WTC11 (cell line): Measurements from ENCODE around the gene DTNB. TPM values are rescaled to one million over a fixed set of nuclear protein-coding genes. Genes with fewer than 3 reads are reported as not detected.

Source experiments
- ATAC-seq: fragments of 200-7000 bp; cut with Tn5 transposase; 2 replicates; pipeline ENCODE4 v1.10.0; 2021; ENCODE audit warnings: mild to moderate bottlenecking, moderate library complexity
- CTCF ChIA-PET: fragments of 300-600 bp; sonication (Branson Sonifier 250); formaldehyde crosslinking; loops from one replicate; lab custom pipeline; 2021; ENCODE audit warnings: antibody characterized with exemption; lab: Charles Lee
- POLR2A ChIA-PET: fragments of 350-600 bp; sonication (Branson Sonifier 250); formaldehyde crosslinking; loops from one replicate; lab custom pipeline; 2021; ENCODE audit warnings: antibody characterized with exemption; lab: Charles Lee
- DNase-seq: peaks from one replicate; pipeline ENCODE4 v3.0.0; 2021; ENCODE audit warnings: low spot score
- H3K27ac Mint-ChIP-seq: 2 replicates; pipeline ENCODE4 v1.8.0; 2021; ENCODE audit warnings: mixed read lengths
- H3K27me3 Mint-ChIP-seq: 2 replicates; pipeline ENCODE4 v1.8.0; 2021; ENCODE audit warnings: low read depth, mild to moderate bottlenecking, moderate library complexity, mixed read lengths
- H3K36me3 Mint-ChIP-seq: 2 replicates; pipeline ENCODE4 v1.8.0; 2021; ENCODE audit warnings: mixed read lengths
- H3K4me1 Mint-ChIP-seq: 2 replicates; pipeline ENCODE4 v1.8.0; 2022; ENCODE audit warnings: mixed read lengths
- H3K4me3 Mint-ChIP-seq: 2 replicates; pipeline ENCODE4 v1.8.0; 2021; ENCODE audit warnings: mild to moderate bottlenecking, moderate library complexity, mixed read lengths
- H3K9me3 Mint-ChIP-seq: 2 replicates; pipeline ENCODE4 v1.8.0; 2021; ENCODE audit warnings: mixed read lengths
- FOXJ3 ChIP-seq: sonication (generic); formaldehyde crosslinking; IDR thresholded peaks from 2 replicates; pipeline ENCODE4 v1.9.0; 2021; ENCODE audit warnings: missing genetic modification reagents, mild to moderate bottlenecking, borderline replicate concordance
- IRF2 ChIP-seq: sonication (generic); formaldehyde crosslinking; IDR thresholded peaks from 2 replicates; pipeline ENCODE4 v1.8.0; 2022; ENCODE audit warnings: low read depth, missing genetic modification reagents, borderline replicate concordance
- NFYB ChIP-seq: sonication (generic); formaldehyde crosslinking; conservative IDR thresholded peaks from 2 replicates; pipeline ENCODE4 v1.8.0; 2022; ENCODE audit warnings: low read depth, missing genetic modification reagents
- RELA ChIP-seq: sonication (generic); formaldehyde crosslinking; IDR thresholded peaks from 2 replicates; pipeline ENCODE4 v1.8.1; 2022; ENCODE audit warnings: missing genetic modification reagents, mild to moderate bottlenecking, borderline replicate concordance
- SOX15 ChIP-seq: fragments of 250-450 bp; sonication (Bioruptor Pico); IDR thresholded peaks from 2 replicates; pipeline ENCODE4 v1.9.0; 2021; ENCODE audit warnings: mild to moderate bottlenecking
- SP1 ChIP-seq: sonication (generic); formaldehyde crosslinking; conservative IDR thresholded peaks from 2 replicates; pipeline ENCODE4 v1.8.1; 2022; ENCODE audit warnings: missing genetic modification reagents
- TCF7 ChIP-seq: sonication (generic); formaldehyde crosslinking; IDR thresholded peaks from 2 replicates; pipeline ENCODE4 v1.8.0; 2022; ENCODE audit warnings: mild to moderate bottlenecking, low read depth, missing genetic modification reagents, moderate library complexity
- TEAD4 ChIP-seq: sonication (generic); formaldehyde crosslinking; IDR thresholded peaks from 2 replicates; pipeline ENCODE4 v1.8.0; 2022; ENCODE audit warnings: mild to moderate bottlenecking, missing genetic modification reagents
- total RNA-seq: library from RNA; stranded (reverse); gene quantifications from 3 replicates; pipeline ENCODE4 v1.2.3, GENCODE V29; 2021
- TF ChIP-seq, protein P1 (sequence below): fragments of 250-450 bp; sonication (Bioruptor Pico); IDR thresholded peaks from 2 replicates; pipeline ENCODE4 v1.9.0; 2021; ENCODE audit warnings: mild to moderate bottlenecking
- TF ChIP-seq, protein P2 (sequence below): sonication (generic); formaldehyde crosslinking; conservative IDR thresholded peaks from 2 replicates; pipeline ENCODE4 v1.8.1; 2022; ENCODE audit warnings: mild to moderate bottlenecking, missing genetic modification reagents
- TF ChIP-seq, protein P3 (sequence below): fragments of 250-450 bp; sonication (Bioruptor Pico); conservative IDR thresholded peaks from 2 replicates; pipeline ENCODE4 v1.9.0; 2021; ENCODE audit warnings: mild to moderate bottlenecking
- TF ChIP-seq, protein P4 (sequence below): sonication (generic); formaldehyde crosslinking; conservative IDR thresholded peaks from 2 replicates; pipeline ENCODE4 v1.8.1; 2023; ENCODE audit warnings: mild to moderate bottlenecking, low read depth, missing genetic modification reagents, moderate library complexity
- TF ChIP-seq, protein P5 (sequence below): fragments of 250-450 bp; sonication (Bioruptor Pico); IDR thresholded peaks from 2 replicates; pipeline ENCODE4 v1.9.0; 2021; ENCODE audit warnings: moderate library complexity, mild to moderate bottlenecking, inconsistent platforms, borderline replicate concordance

Gene DTNB
- total RNA-seq, 1 experiment from 2014 or later = 39.9 TPM

DNA sequence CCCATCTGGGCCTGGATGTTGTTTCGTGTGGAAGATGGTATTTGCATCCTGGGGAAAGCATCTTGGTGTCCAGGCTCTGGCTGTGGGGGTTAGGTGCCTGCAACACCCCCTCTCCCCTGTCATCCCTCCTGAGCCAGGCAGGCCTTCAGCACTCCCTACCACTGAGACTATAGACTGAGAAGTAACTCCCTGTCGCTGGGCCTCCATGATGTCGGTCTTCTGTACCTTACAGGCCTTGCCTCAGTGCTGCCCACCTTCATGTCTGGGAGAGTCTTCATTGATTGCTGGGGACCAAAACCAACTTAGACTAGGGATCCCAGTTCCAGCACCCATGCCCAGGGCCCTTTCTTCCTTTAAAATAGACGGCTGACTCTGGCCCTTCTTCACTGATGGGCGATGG, 298.6 kb downstream of the DTNB start (continued):
- TF ChIP-seq RELA (CRISPR knock-in tag) (no peak), SOX15 (CRISPR knock-in tag) (no peak), SP1 (no peak), TCF7 (CRISPR knock-in tag) (no peak), TEAD4 (CRISPR knock-in tag) (no peak), NFYB (CRISPR knock-in tag) (no peak)
- TF ChIP-seq, protein P1, sequence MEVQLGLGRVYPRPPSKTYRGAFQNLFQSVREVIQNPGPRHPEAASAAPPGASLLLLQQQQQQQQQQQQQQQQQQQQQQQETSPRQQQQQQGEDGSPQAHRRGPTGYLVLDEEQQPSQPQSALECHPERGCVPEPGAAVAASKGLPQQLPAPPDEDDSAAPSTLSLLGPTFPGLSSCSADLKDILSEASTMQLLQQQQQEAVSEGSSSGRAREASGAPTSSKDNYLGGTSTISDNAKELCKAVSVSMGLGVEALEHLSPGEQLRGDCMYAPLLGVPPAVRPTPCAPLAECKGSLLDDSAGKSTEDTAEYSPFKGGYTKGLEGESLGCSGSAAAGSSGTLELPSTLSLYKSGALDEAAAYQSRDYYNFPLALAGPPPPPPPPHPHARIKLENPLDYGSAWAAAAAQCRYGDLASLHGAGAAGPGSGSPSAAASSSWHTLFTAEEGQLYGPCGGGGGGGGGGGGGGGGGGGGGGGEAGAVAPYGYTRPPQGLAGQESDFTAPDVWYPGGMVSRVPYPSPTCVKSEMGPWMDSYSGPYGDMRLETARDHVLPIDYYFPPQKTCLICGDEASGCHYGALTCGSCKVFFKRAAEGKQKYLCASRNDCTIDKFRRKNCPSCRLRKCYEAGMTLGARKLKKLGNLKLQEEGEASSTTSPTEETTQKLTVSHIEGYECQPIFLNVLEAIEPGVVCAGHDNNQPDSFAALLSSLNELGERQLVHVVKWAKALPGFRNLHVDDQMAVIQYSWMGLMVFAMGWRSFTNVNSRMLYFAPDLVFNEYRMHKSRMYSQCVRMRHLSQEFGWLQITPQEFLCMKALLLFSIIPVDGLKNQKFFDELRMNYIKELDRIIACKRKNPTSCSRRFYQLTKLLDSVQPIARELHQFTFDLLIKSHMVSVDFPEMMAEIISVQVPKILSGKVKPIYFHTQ (CRISPR knock-in tag) = no peak
- TF ChIP-seq, protein P2, sequence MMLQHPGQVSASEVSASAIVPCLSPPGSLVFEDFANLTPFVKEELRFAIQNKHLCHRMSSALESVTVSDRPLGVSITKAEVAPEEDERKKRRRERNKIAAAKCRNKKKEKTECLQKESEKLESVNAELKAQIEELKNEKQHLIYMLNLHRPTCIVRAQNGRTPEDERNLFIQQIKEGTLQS (CRISPR knock-in tag) = no peak
- TF ChIP-seq, protein P3, sequence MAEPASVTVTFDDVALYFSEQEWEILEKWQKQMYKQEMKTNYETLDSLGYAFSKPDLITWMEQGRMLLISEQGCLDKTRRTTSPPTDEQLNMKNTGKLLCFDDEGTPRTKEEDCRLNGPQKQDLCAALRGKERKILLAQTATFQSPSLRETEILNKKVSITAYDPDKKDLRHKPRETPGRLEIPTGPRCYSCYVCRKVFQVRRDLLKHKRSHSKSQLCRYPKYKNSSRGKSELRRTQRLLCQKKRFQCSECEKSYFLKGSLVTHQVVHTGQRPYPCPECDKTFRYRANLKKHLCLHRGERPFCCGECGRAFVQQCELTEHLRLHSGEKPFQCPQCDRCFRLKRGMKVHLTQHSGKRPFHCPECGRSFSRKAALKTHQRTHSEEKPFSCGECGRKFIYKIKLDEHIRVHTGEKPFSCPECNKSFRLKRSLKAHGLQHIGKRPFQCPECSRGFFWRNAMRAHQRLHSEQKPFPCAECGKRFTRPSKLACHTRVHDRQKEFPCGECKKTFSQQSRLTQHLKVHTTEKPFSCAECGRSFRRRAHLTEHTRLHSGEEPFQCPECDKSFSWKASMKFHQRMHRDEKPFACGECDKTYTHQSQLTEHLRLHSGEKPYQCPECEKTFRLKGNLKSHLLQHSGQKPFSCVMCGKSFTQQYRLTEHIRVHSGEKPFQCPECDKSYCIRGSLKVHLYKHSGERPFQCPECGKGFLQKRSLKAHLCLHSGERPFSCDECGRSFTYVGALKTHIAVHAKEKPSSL (CRISPR knock-in tag) = no peak
- TF ChIP-seq, protein P4, sequence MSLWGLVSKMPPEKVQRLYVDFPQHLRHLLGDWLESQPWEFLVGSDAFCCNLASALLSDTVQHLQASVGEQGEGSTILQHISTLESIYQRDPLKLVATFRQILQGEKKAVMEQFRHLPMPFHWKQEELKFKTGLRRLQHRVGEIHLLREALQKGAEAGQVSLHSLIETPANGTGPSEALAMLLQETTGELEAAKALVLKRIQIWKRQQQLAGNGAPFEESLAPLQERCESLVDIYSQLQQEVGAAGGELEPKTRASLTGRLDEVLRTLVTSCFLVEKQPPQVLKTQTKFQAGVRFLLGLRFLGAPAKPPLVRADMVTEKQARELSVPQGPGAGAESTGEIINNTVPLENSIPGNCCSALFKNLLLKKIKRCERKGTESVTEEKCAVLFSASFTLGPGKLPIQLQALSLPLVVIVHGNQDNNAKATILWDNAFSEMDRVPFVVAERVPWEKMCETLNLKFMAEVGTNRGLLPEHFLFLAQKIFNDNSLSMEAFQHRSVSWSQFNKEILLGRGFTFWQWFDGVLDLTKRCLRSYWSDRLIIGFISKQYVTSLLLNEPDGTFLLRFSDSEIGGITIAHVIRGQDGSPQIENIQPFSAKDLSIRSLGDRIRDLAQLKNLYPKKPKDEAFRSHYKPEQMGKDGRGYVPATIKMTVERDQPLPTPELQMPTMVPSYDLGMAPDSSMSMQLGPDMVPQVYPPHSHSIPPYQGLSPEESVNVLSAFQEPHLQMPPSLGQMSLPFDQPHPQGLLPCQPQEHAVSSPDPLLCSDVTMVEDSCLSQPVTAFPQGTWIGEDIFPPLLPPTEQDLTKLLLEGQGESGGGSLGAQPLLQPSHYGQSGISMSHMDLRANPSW = no peak
- TF ChIP-seq, all 79 proteins: peak for 0

DNA sequence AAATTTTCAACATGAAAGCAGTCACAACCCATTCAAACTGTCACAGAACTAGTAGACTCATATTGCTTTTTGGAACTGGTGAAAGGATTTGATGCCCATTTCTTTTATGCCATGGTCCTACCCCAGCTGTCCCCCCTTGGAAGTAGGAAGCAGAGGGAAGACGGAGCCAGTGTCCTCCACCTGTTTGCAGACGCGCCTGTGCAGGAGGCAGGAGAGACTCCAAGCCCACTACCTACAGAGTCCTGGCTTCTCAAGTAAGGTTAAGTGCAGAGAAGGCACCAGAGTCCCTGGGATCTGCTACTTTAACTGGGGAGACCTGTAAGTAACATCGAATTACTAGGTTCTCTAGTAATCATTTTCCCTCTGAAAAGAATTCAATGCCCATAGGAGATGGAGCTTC, 299.0 kb downstream of the DTNB start:
- H3K4me3 Mint-ChIP-seq = no peak overlapping the region
- peaks cover 15% of the 10 kb centered on the region for H3K36me3 Mint-ChIP-seq
- TF ChIP-seq FOXJ3 (no peak), IRF2 (no peak)
- TF ChIP-seq, protein P3 (CRISPR knock-in tag) = no peak
- TF ChIP-seq, protein P5, sequence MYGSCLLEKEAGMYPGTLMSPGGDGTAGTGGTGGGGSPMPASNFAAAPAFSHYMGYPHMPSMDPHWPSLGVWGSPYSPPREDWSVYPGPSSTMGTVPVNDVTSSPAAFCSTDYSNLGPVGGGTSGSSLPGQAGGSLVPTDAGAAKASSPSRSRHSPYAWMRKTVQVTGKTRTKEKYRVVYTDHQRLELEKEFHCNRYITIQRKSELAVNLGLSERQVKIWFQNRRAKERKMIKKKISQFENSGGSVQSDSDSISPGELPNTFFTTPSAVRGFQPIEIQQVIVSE = no peak
- H3K9me3 Mint-ChIP-seq = peaks cover 10% of the 10 kb centered on the region
- H3K27me3 Mint-ChIP-seq = peaks cover 33% of the 10 kb centered on the region
- CTCF ChIA-PET = interaction anchor here (2.2 to 4.7 kb wide), 3 partner anchors 11 to 290 kb away, joined by 8 to 54 read pairs (median 13); no protein-coding TSS in a partner anchor
- DNase-seq = no peak
- peaks cover 31% of the 10 kb centered on the region for H3K4me1 Mint-ChIP-seq
- POLR2A ChIA-PET = no interaction called here
- no peak overlapping the region for H3K27ac Mint-ChIP-seq
- ATAC-seq = no peak
